GM12873 (cell line): Measurements from ENCODE around the gene XXYLT1.

Source experiments
- CTCF ChIP-seq: IDR thresholded peaks from 2 replicates; pipeline ENCODE4 v1.5.1; 2012; ENCODE audit warnings: low read depth, mild to moderate bottlenecking, moderate library complexity, low read length, control low read depth; ENCODE audit not compliant: insufficient read depth; ENCODE audit errors: missing control alignments

Gene XXYLT1

GRCh38 chr3:195077611-195078540 is 193.1 kb downstream of the XXYLT1 start:
- TF ChIP-seq CTCF, result no peak

GRCh38 chr3:195076981-195077610 is 193.9 kb downstream of the XXYLT1 start:
- TF ChIP-seq CTCF, result no peak

GRCh38 chr3:195075941-195076875 is 194.8 kb downstream of the XXYLT1 start:
- no peak for TF ChIP-seq CTCF

GRCh38 chr3:195075199-195075940 is 195.6 kb downstream of the XXYLT1 start:
- TF ChIP-seq CTCF, result no peak

GRCh38 chr3:195073866-195074860 is 196.8 kb downstream of the XXYLT1 start:
- no peak for TF ChIP-seq CTCF
